Measurements from ENCODE around the gene TPSB2.

TPSB2 gene

DNA sequence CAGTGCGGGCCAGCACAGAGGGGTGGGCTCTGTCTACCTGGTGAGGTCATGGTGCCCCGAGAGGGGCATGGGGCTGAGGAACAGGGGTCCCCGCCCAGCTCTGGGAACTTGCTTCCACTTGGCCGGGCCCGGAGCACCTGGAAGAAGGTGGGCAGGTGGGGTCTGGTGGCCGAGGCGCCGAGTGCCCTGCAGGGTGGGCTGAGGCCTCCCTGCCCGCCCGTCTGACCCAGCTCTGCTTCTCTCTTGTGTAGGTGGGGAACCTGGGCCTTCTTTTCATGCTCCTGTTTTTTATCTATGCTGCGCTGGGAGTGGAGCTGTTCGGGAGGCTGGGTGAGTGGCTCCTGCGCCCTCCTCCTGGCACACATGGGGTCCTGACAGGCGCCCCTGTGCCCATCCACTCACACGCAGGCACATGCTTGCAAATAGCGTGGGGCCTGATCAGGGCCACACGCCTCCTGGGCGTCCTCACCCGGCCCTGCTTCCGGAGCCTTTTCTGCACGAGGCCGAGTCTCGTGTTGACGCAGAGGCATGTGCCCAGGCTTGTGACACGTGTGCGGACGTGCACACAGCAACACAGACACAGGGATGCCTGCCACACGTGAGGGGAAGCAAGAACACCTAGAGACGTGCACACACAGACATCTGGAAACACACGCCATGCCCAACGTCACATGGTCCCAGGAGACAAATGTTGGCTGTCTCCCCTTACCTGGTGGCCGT, 13.1 kb downstream of the TPSB2 start (continued):
- no peak for TF ChIP-seq ZBTB49 (tag by site-specific recombination; IDR thresholded peaks at IDR 0.05; ENCODE audit: low read depth)
- TF ChIP-seq ZNF548 (tag by site-specific recombination; IDR thresholded peaks at IDR 0.05): no peak
- TF ChIP-seq SP7 (tag by site-specific recombination; IDR thresholded peaks at IDR 0.05): no peak
- TF ChIP-seq TSHZ1 (tag by site-specific recombination; IDR thresholded peaks at IDR 0.05; ENCODE audit: borderline replicate concordance): no peak
- TF ChIP-seq TRIM28 (IDR thresholded peaks at IDR 0.05; ENCODE audit: borderline replicate concordance, low read length): no peak
- TF ChIP-seq ZNF768 (tag by site-specific recombination; IDR thresholded peaks at IDR 0.05): no peak
- TF ChIP-seq ZNF664 (tag by site-specific recombination; IDR thresholded peaks at IDR 0.05): no peak

DNA sequence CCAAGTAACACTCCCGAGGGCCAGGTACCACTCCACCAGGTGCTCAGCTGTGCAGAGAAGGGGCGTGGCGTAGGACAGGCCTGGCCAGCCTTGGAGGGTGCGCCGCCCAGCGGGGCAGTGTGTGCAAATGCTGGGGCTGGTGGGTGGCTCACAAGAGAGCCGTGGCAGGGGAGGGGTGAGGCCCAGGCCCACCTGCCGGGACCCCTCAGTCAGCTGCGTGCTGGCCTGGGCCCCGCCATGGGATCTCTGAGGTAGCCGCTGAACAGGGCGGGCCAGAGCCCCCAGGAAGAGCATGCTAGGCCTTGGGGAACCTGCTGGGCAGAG, 13.7 kb downstream of the TPSB2 start:
- H3K27ac ChIP-seq (ENCODE audit: extremely low read depth, low read depth, low read length): no peak overlapping the region
- H3K36me3 ChIP-seq (ENCODE audit: control insufficient read depth in 2 of 2, insufficient read depth in 1 of 2, low read length in 2 of 2): peaks cover 0 to 18% of the 10 kb centered on the region in 2 experiments; a peak in 1 of 3 replicates
- POLR2A ChIA-PET: no interaction called here

DNA sequence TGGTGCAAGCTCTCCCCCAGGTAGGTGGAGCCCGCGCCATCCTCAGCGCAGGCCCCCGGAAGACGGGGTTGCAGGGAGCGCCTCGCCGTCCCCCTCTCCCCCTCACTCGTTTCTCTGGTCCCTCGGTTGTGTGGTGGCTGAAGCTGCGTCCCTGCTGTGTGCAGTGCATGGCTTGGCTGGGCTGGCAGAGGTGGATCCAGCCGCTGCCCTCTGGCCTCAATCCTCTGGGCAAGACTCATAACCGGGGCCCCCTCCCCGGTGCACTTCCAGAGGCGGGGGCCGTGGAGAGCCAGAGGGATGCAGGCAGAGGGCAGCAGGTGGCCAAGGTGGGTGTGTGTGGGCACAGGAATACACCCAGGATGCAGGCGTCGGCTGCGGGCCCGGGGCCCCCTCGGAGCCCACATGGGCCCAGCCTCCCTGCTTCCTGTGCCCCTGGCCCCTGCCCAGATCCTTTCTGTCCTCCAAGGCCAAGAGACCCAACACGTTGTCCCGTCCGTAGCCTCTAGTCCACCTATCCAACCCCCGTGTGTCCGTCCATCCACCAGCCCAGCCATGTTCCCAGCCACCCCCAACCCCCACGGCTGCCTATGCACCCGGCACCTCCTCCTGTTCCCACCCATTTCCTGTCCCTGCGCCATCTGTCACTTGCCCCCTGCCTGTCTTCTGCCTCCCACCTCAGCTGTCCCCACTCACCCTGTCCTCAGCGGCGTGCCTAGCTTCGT, 14.2 kb downstream of the TPSB2 start:
- Histone ChIP-seq H3K27ac (ENCODE audit: extremely low read depth, low read depth, low read length) (no peak overlapping the region), H3K9me3 (ENCODE audit: control insufficient read depth, insufficient read depth, low read depth, low read length) (no peaks in the 10 kb centered on the region), H3K4me1 (ENCODE audit: control insufficient read depth, insufficient read depth, low read length) (no peaks in the 10 kb centered on the region), H3K36me3 (ENCODE audit: control insufficient read depth in 2 of 2, insufficient read depth in 1 of 2, low read length in 2 of 2) (peaks cover 0 to 19% of the 10 kb centered on the region in 2 experiments; a peak in 1 of 3 replicates), H3K4me3 (ENCODE audit: low read depth, low read length) (no peak overlapping the region)
- ChIA-PET CTCF (no interaction called here), POLR2A (no interaction called here)
- TF ChIP-seq HOXA7 (CRISPR knock-in tag; IDR thresholded peaks at IDR 0.05; ENCODE audit: borderline replicate concordance): no peak
- no peak for TF ChIP-seq ZNF473 (tag by site-specific recombination; IDR thresholded peaks at IDR 0.05)
- TF ChIP-seq ZNF174 (tag by site-specific recombination; IDR thresholded peaks at IDR 0.05): no peak
- no peak for TF ChIP-seq ZNF792 (tag by site-specific recombination; IDR thresholded peaks at IDR 0.05)
- 0 out of 2 replicates have a peak, but pooled peaks have one; percentile 36 for TF ChIP-seq KLF1 (tag by site-specific recombination; IDR thresholded peaks at IDR 0.05)
- TF ChIP-seq ZNF548 (tag by site-specific recombination; IDR thresholded peaks at IDR 0.05): no peak
- TF ChIP-seq, protein P1, sequence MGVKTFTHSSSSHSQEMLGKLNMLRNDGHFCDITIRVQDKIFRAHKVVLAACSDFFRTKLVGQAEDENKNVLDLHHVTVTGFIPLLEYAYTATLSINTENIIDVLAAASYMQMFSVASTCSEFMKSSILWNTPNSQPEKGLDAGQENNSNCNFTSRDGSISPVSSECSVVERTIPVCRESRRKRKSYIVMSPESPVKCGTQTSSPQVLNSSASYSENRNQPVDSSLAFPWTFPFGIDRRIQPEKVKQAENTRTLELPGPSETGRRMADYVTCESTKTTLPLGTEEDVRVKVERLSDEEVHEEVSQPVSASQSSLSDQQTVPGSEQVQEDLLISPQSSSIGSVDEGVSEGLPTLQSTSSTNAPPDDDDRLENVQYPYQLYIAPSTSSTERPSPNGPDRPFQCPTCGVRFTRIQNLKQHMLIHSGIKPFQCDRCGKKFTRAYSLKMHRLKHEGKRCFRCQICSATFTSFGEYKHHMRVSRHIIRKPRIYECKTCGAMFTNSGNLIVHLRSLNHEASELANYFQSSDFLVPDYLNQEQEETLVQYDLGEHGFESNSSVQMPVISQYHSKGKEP (tag by site-specific recombination; IDR thresholded peaks at IDR 0.05): no peak
- peak; percentile 66; the same call in 1 of the 2 replicates for TF ChIP-seq KLF17 (tag by site-specific recombination; IDR thresholded peaks at IDR 0.05)
- no peak for TF ChIP-seq ZNF549 (tag by site-specific recombination; IDR thresholded peaks at IDR 0.05)
- no peak for TF ChIP-seq ZNF658 (tag by site-specific recombination; IDR thresholded peaks at IDR 0.05)
- TF ChIP-seq ZNF169 (tag by site-specific recombination; IDR thresholded peaks at IDR 0.05): no peak
- TF ChIP-seq ZNF561 (tag by site-specific recombination; IDR thresholded peaks at IDR 0.05; ENCODE audit: borderline replicate concordance): no peak

More for the DNA sequence above, 13.7 kb downstream of the TPSB2 start:
- no peaks in the 10 kb centered on the region for H3K9me3 ChIP-seq (ENCODE audit: control insufficient read depth, insufficient read depth, low read depth, low read length)
- peak; percentile 67 for TF ChIP-seq ZIC2 (tag by site-specific recombination; IDR thresholded peaks at IDR 0.05)
- TF ChIP-seq KLF8 (tag by site-specific recombination; IDR thresholded peaks at IDR 0.05): no peak
- TF ChIP-seq, protein P1 (tag by site-specific recombination; IDR thresholded peaks at IDR 0.05): no peak
- 0 out of 2 replicates have a peak, but pooled peaks have one; percentile 27 for TF ChIP-seq KLF9 (tag by site-specific recombination; IDR thresholded peaks at IDR 0.05; ENCODE audit: low read depth)
- TF ChIP-seq KLF1 (tag by site-specific recombination; IDR thresholded peaks at IDR 0.05): peak; percentile 12; the same call in 1 of the 2 replicates
- no peaks in the 10 kb centered on the region for H3K4me1 ChIP-seq (ENCODE audit: control insufficient read depth, insufficient read depth, low read length)
- H3K4me3 ChIP-seq (ENCODE audit: low read depth, low read length): no peak overlapping the region
- CTCF ChIA-PET: no interaction called here
